T-helper 17 cell (primary cell): ENCODE measurements around the gene KBTBD8. TPM values are rescaled to one million over a fixed set of nuclear protein-coding genes. Genes with fewer than 3 reads are reported as not detected.

ENCODE experiments used
- ATAC-seq: fragments of 150-1000 bp; cut with Tn5 transposase; 2 replicates; pipeline ENCODE4 v1.10.0; 2021; ENCODE audit warnings: mild to moderate bottlenecking, moderate library complexity
- DNase-seq, 3 donors: peaks; one replicate each; pipeline versions ENCODE4 v3.0.0 to v3.0.0-alpha.2; 2020 to 2021
- H3K9me3 ChIP-seq: one replicate; pipeline ENCODE4 v1.7.0; 2013; ENCODE audit warnings: low read length, mild to moderate bottlenecking; ENCODE audit not compliant: control insufficient read depth, poor library complexity, severe bottlenecking
- H3K27ac Mint-ChIP-seq: one replicate; pipeline ENCODE4 v1.8.0; 2022; ENCODE audit warnings: mild to moderate bottlenecking, moderate library complexity, mixed read lengths
- H3K27me3 Mint-ChIP-seq: one replicate; pipeline ENCODE4 v1.8.0; 2022; ENCODE audit warnings: mixed read lengths
- H3K36me3 Mint-ChIP-seq: one replicate; pipeline ENCODE4 v1.8.0; 2022; ENCODE audit warnings: low read depth, mixed read lengths
- H3K4me1 Mint-ChIP-seq: one replicate; pipeline ENCODE4 v1.8.0; 2022; ENCODE audit warnings: mild to moderate bottlenecking, mixed read lengths
- H3K4me3 Mint-ChIP-seq: one replicate; pipeline ENCODE4 v1.8.0; 2022; ENCODE audit warnings: mild to moderate bottlenecking, moderate library complexity, mixed read lengths
- total RNA-seq, 4 donors: library from RNA in 2 of 4; stranded (reverse) in 2 of 4; gene quantifications; one replicate each; pipeline ENCODE4 v1.2.3 and lab custom pipeline; 2022 to 2026

The KBTBD8 gene, protein sequence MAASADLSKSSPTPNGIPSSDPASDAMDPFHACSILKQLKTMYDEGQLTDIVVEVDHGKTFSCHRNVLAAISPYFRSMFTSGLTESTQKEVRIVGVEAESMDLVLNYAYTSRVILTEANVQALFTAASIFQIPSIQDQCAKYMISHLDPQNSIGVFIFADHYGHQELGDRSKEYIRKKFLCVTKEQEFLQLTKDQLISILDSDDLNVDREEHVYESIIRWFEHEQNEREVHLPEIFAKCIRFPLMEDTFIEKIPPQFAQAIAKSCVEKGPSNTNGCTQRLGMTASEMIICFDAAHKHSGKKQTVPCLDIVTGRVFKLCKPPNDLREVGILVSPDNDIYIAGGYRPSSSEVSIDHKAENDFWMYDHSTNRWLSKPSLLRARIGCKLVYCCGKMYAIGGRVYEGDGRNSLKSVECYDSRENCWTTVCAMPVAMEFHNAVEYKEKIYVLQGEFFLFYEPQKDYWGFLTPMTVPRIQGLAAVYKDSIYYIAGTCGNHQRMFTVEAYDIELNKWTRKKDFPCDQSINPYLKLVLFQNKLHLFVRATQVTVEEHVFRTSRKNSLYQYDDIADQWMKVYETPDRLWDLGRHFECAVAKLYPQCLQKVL
- total RNA-seq (10 to 100 TPM; 12.0 to 13.1 TPM), total RNA-seq (lab: John Stamatoyannopoulos, UW) (15.7 to 18.5 reads per million in 2 donors)

GRCh38 chr3:66998113-66998903, at the start of gene KBTBD8:
KBTBD8 (plus strand) TSS chr3:66998307; CDS start chr3:66998356, 49 bp downstream.
- H3K4me3 Mint-ChIP-seq = peak within 1 kb of the TSS; percentile 99
- peaks cover 21% of the 10 kb centered on the region for H3K4me1 Mint-ChIP-seq
- no peaks in the 10 kb centered on the region for H3K9me3 ChIP-seq
- ATAC-seq (peak; percentile 97), DNase-seq (peak; percentile 88 to 94 (median 92))
- peaks cover 4% of the 10 kb centered on the region for H3K36me3 Mint-ChIP-seq
- H3K27me3 Mint-ChIP-seq = peaks cover 9% of the 10 kb centered on the region
- H3K27ac Mint-ChIP-seq = peak within 1 kb of the TSS; percentile 79

DNA sequence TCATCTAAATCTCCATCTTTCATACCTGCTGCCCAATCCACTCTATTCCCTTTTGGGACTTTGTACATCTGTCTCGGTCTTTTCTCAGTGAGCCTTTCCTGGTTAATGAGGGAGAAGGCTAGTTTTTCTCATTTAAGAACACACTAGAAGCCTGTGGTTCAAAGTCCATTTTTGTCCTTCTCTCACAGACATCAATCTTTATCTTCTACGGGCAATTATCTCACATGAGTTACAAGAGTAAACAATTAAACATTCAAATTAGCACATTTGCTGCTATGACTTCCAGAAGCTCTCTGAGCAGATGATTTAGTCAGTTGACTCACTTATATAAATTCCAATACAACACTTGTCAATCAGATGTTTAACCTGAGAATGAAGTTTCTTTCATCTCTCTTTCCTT, 49.3 kb upstream of the KBTBD8 start:
- DNase-seq = no peak
- Mint-ChIP-seq H3K27me3 (peaks cover 15% of the 10 kb centered on the region), H3K4me3 (no peak overlapping the region), H3K36me3 (no peaks in the 10 kb centered on the region), H3K27ac (no peak overlapping the region), H3K4me1 (no peaks in the 10 kb centered on the region)
- H3K9me3 ChIP-seq = no peaks in the 10 kb centered on the region
- no peak for ATAC-seq

- DNase-seq = no peak
- H3K36me3 Mint-ChIP-seq = no peaks in the 10 kb centered on the region
Measured at GRCh38 chr3:66949898-66950297, 48.2 kb upstream of the KBTBD8 start.

DNA sequence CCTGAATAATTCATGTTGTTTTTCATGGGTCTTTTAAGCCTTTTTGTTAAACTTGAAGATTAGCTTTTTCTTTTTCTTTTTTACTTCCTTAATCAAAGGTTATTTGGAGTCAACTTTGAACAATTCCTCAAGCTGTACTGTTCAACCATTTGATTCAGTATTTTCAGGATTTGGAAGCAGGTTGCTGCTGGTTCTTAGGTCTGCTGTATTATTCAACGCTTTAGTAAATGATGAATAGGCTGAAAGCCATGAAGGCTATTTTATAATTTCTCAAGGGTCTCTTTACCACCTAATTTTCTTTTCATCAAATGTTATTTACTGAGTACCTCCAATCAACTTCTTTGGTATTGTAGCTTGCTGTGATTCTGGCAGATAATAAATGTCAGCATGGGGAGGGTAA, 45.8 kb upstream of the KBTBD8 start:
- DNase-seq = no peak
- H3K9me3 ChIP-seq = no peaks in the 10 kb centered on the region
- no peak overlapping the region for H3K4me3 Mint-ChIP-seq
- H3K27ac Mint-ChIP-seq = no peak overlapping the region
- no peaks in the 10 kb centered on the region for H3K4me1 Mint-ChIP-seq
- H3K27me3 Mint-ChIP-seq = peaks cover 24% of the 10 kb centered on the region
- no peak for ATAC-seq
- H3K36me3 Mint-ChIP-seq = peaks cover under 1% of the 10 kb centered on the region

More at GRCh38 chr3:66949898-66950297, 48.2 kb upstream of the KBTBD8 start:
- no peaks in the 10 kb centered on the region for H3K9me3 ChIP-seq
- no peaks in the 10 kb centered on the region for H3K4me1 Mint-ChIP-seq
- peaks cover 23% of the 10 kb centered on the region for H3K27me3 Mint-ChIP-seq
- H3K27ac Mint-ChIP-seq = no peak overlapping the region
- no peak for ATAC-seq
- H3K4me3 Mint-ChIP-seq = no peak overlapping the region

GRCh38 chr3:66953934-66954445, 44.1 kb upstream of the KBTBD8 start:
- DNase-seq (no peak), ATAC-seq (no peak)
- no peaks in the 10 kb centered on the region for H3K9me3 ChIP-seq
- Mint-ChIP-seq H3K4me3 (no peak overlapping the region), H3K27ac (no peak overlapping the region), H3K36me3 (peaks cover 2% of the 10 kb centered on the region), H3K4me1 (peaks cover 2% of the 10 kb centered on the region), H3K27me3 (peaks cover 27% of the 10 kb centered on the region)

GRCh38 chr3:66956742-66957141, 41.4 kb upstream of the KBTBD8 start:
- no peak overlapping the region for H3K27ac Mint-ChIP-seq
- DNase-seq (no peak), ATAC-seq (no peak)
- H3K36me3 Mint-ChIP-seq = peaks cover 3% of the 10 kb centered on the region
- H3K9me3 ChIP-seq = no peaks in the 10 kb centered on the region
- peaks cover 31% of the 10 kb centered on the region for H3K27me3 Mint-ChIP-seq
- H3K4me1 Mint-ChIP-seq = peaks cover 2% of the 10 kb centered on the region
- no peak overlapping the region for H3K4me3 Mint-ChIP-seq

GRCh38 chr3:66957367-66957766, 40.7 kb upstream of the KBTBD8 start:
- no peak for ATAC-seq
- peaks cover 2% of the 10 kb centered on the region for H3K4me1 Mint-ChIP-seq

DNA sequence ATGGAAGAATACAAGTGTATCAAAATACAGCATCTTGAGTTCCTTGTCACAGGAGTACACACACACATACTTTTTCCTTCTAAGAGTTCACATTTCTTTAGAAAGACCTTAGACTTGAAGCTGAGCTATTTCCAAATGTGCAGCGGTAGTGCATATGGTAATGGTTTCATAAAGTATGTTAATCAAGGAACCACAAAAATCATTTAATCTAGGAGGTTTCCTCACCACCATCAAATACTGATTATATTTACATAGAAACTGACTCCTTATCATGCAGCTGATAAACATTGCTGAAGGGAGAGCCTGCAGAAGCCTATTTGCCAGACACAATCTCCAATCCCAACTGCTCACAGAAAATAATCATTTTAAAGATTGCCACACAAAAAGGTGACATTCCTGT, 40.0 kb upstream of the KBTBD8 start:
- H3K36me3 Mint-ChIP-seq = peaks cover 5% of the 10 kb centered on the region
- H3K9me3 ChIP-seq = no peaks in the 10 kb centered on the region
- H3K4me3 Mint-ChIP-seq = no peak overlapping the region
- peaks cover 44% of the 10 kb centered on the region for H3K27me3 Mint-ChIP-seq
- H3K4me1 Mint-ChIP-seq = peaks cover 2% of the 10 kb centered on the region
- DNase-seq (no peak), ATAC-seq (no peak)
- H3K27ac Mint-ChIP-seq = no peak overlapping the region

More at GRCh38 chr3:66957367-66957766, 40.7 kb upstream of the KBTBD8 start:
- no peak overlapping the region for H3K4me3 Mint-ChIP-seq
- no peak for DNase-seq
- peaks cover 37% of the 10 kb centered on the region for H3K27me3 Mint-ChIP-seq
- H3K9me3 ChIP-seq = no peaks in the 10 kb centered on the region
- peaks cover 5% of the 10 kb centered on the region for H3K36me3 Mint-ChIP-seq
- H3K27ac Mint-ChIP-seq = no peak overlapping the region

GRCh38 chr3:66962664-66963063, 35.4 kb upstream of the KBTBD8 start:
- peaks cover 6% of the 10 kb centered on the region for H3K36me3 Mint-ChIP-seq
- H3K27me3 Mint-ChIP-seq = peaks cover 50% of the 10 kb centered on the region
- ATAC-seq (no peak), DNase-seq (no peak)
- H3K4me3 Mint-ChIP-seq = no peak overlapping the region
- H3K4me1 Mint-ChIP-seq = peaks cover 2% of the 10 kb centered on the region
- H3K9me3 ChIP-seq = no peaks in the 10 kb centered on the region
- H3K27ac Mint-ChIP-seq = no peak overlapping the region

DNA sequence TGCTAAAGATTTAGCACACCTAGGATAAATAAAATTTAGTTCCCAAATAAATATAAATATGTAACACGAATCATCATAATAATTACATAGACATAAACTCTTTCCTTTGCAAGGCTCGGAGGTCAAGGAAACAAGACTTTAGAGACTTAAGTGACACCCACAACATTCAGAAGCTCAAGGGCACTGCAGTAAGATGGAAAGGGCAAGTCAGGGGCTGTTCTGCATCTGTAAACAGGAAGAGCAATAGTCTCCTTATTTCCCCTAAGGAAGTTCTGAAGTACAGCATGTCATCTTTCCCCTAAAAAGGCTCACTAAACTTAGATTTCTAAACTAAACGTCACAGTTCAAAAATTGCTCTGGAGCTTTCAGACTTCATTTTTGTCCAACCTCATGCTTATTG, 26.9 kb upstream of the KBTBD8 start:
- no peaks in the 10 kb centered on the region for H3K36me3 Mint-ChIP-seq
- no peak overlapping the region for H3K4me3 Mint-ChIP-seq
- no peaks in the 10 kb centered on the region for H3K9me3 ChIP-seq
- H3K27ac Mint-ChIP-seq = peak overlapping the region; percentile 86
- no peak for ATAC-seq
- no peak for DNase-seq
- H3K27me3 Mint-ChIP-seq = no peaks in the 10 kb centered on the region
- peaks cover 8% of the 10 kb centered on the region for H3K4me1 Mint-ChIP-seq

GRCh38 chr3:66971891-66972551, 26.1 kb upstream of the KBTBD8 start:
- DNase-seq (peak; percentile 12 to 40 (median 22)), ATAC-seq (peak; percentile 93)
- no peaks in the 10 kb centered on the region for H3K27me3 Mint-ChIP-seq
- H3K27ac Mint-ChIP-seq = peak overlapping the region; percentile 86
- peaks cover 8% of the 10 kb centered on the region for H3K4me1 Mint-ChIP-seq
- H3K4me3 Mint-ChIP-seq = peak overlapping the region; percentile 88
- no peaks in the 10 kb centered on the region for H3K36me3 Mint-ChIP-seq
- H3K9me3 ChIP-seq = no peaks in the 10 kb centered on the region

DNA sequence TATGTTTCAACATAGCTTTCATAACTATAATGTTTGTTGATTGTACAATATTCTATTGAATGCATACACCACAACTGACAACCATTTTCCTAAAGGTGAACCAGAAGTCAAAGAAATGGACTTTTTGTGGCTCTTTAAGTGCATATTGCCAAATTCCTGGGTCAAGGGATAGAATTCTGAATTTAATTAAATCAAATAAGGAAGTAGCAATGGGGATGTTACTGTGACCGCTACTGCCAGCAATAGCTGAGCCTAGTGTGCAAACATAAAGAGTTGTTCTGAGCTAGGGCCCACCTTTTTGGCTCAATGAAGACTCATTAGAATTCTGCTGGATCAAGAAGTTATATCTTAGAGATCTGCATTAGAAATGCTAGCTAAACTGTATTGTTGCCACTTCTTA, 17.3 kb upstream of the KBTBD8 start:
- H3K4me1 Mint-ChIP-seq = no peaks in the 10 kb centered on the region
- ATAC-seq = no peak
- no peak overlapping the region for H3K27ac Mint-ChIP-seq
- no peak for DNase-seq
- no peak overlapping the region for H3K4me3 Mint-ChIP-seq
- H3K27me3 Mint-ChIP-seq = peaks cover 6% of the 10 kb centered on the region
- H3K36me3 Mint-ChIP-seq = no peaks in the 10 kb centered on the region
- no peaks in the 10 kb centered on the region for H3K9me3 ChIP-seq
